ENCODE results near the gene RINL.

RINL gene

GRCh38 chr19:38877781-38878574 is at the start of gene RINL:
Gene RINL (minus strand): TSS chr19:38878275. CDS start chr19:38876742, 1,533 bp downstream.
- peak in 1 of 2 donors; percentile 34 for DNase-seq (ENCODE audit: low read depth in 2 of 2)

GRCh38 chr19:38924388-38924787 is 46.3 kb upstream of the RINL start:
- peak; percentile 10 to 12 for DNase-seq (ENCODE audit: low read depth in 2 of 2)

- DNase-seq (ENCODE audit: low read depth in 2 of 2): no peak
Observed at GRCh38 chr19:38922482-38922881, 44.4 kb upstream of the RINL start.

- DNase-seq (ENCODE audit: low read depth in 2 of 2): no peak
Observed at GRCh38 chr19:38921420-38922274, 43.6 kb upstream of the RINL start.

- no peak for DNase-seq (ENCODE audit: low read depth in 2 of 2)
Observed at GRCh38 chr19:38920602-38921419, 42.7 kb upstream of the RINL start.

- no peak for DNase-seq (ENCODE audit: low read depth in 2 of 2)
Observed at GRCh38 chr19:38919837-38920601, 41.9 kb upstream of the RINL start.

- DNase-seq (ENCODE audit: low read depth in 2 of 2): no peak
Observed at GRCh38 chr19:38918526-38918925, 40.5 kb upstream of the RINL start.

GRCh38 chr19:38917921-38918491 is 39.9 kb upstream of the RINL start:
- no peak for DNase-seq (ENCODE audit: low read depth in 2 of 2)

GRCh38 chr19:38917516-38917915 is 39.4 kb upstream of the RINL start:
- no peak for DNase-seq (ENCODE audit: low read depth in 2 of 2)

- no peak for DNase-seq (ENCODE audit: low read depth in 2 of 2)
Observed at GRCh38 chr19:38915329-38916321, 37.5 kb upstream of the RINL start.

- no peak for DNase-seq (ENCODE audit: low read depth in 2 of 2)
Observed at GRCh38 chr19:38913958-38914357, 35.9 kb upstream of the RINL start.

GRCh38 chr19:38912600-38913514 is 34.8 kb upstream of the RINL start:
- DNase-seq (ENCODE audit: low read depth in 2 of 2): no peak

- DNase-seq (ENCODE audit: low read depth in 2 of 2): no peak
Observed at GRCh38 chr19:38911388-38912001, 33.4 kb upstream of the RINL start.

GRCh38 chr19:38910488-38910887 is 32.4 kb upstream of the RINL start:
- DNase-seq (ENCODE audit: low read depth in 2 of 2): no peak

GRCh38 chr19:38908911-38909310 is 30.8 kb upstream of the RINL start:
- DNase-seq (ENCODE audit: low read depth in 2 of 2): no peak

GRCh38 chr19:38907670-38908069 is 29.6 kb upstream of the RINL start:
- no peak for DNase-seq (ENCODE audit: low read depth in 2 of 2)

GRCh38 chr19:38907227-38907626 is 29.2 kb upstream of the RINL start:
- DNase-seq (ENCODE audit: low read depth in 2 of 2): no peak

GRCh38 chr19:38905620-38906019 is 27.5 kb upstream of the RINL start:
- DNase-seq (ENCODE audit: low read depth in 2 of 2): no peak
